GM19372 (cell line): Measurements from ENCODE around the gene NANS.
"Not testable (repeated sequence)": the region's sequence is repeated elsewhere in the genome, so short reads cannot be mapped to it uniquely, and the experiment has no call there.

ENCODE experiments used
- ATAC-seq: cut with Tn5 transposase; IDR thresholded peaks from one replicate; pipeline ENCODE4 v1.9.1; 2021; ENCODE audit warnings: mild to moderate bottlenecking, low read depth, moderate library complexity; ENCODE audit not compliant: unreplicated experiment

The NANS gene

GRCh38 chr9:98128316-98128715, 71.8 kb downstream of the NANS start:
- ATAC-seq, result no peak

- ATAC-seq, result no peak
Measured at GRCh38 chr9:98129451-98129881, 72.9 kb downstream of the NANS start.

GRCh38 chr9:98130060-98130459, 73.5 kb downstream of the NANS start:
- ATAC-seq, result not testable (repeated sequence)

- no peak for ATAC-seq
Measured at GRCh38 chr9:98130576-98131228, 74.2 kb downstream of the NANS start.

- ATAC-seq, result no peak
Measured at GRCh38 chr9:98132158-98132557, 75.6 kb downstream of the NANS start.
